Measurements from ENCODE around the gene LMBRD1. TPM values are rescaled to one million over a fixed set of nuclear protein-coding genes. Genes with fewer than 3 reads are reported as not detected.

LMBRD1 gene
- total RNA-seq: 28.7 to 36.1 TPM (median 28.8 TPM) in 3 replicates
- long read RNA-seq, transcript LMBRD1-202 (16 exons, 2,264 nt): major isoform, 24 of 30 reads
- long read RNA-seq, partial matches to known transcripts: 0 of 30 reads
- long read RNA-seq, other reads (novel, unspliced or antisense): 5 of 30 reads

GRCh38 chr6:69796642-69797390, at the start of gene LMBRD1:
Gene LMBRD1 (minus strand): TSS chr6:69797010. CDS start chr6:69796881, 129 bp downstream.
- Mint-ChIP-seq H3K27me3 (ENCODE audit: low read depth) (no peaks in the 10 kb centered on the region), H3K9me3 (ENCODE audit: low read depth) (peaks cover 6% of the 10 kb centered on the region), H3K36me3 (ENCODE audit: low read depth) (no peaks in the 10 kb centered on the region)

DNA sequence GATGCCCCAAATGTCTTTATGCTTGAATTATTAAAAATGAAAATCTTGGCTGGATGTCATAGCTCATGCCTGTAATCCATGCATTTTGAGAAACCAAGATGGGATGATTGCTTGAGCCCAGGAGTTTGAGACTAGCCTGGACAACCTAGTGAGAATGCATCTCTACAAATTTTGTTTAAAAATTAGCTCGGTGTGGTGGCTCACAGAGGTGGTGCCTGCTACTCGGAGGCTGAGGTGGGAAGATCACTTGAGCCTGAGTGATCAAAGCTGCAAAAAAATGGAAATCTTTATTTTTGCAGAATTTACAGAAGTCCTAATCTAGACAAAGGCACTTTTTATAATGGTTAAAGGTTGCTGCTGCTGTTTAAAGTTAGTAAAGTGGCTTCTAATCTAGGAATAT, 49.5 kb upstream of the LMBRD1 start:
- no peak for TF ChIP-seq CTCF (IDR thresholded peaks at IDR 0.05)
- peaks cover 3% of the 10 kb centered on the region for H3K27me3 Mint-ChIP-seq (ENCODE audit: low read depth)

More at GRCh38 chr6:69796642-69797390, at the start of gene LMBRD1:
- DNase-seq (ENCODE audit: low spot score): peak; percentile 95
- Mint-ChIP-seq H3K4me1 (ENCODE audit: low read depth) (peaks cover 23% of the 10 kb centered on the region), H3K27ac (ENCODE audit: unreplicated experiment) (peak within 1 kb of the TSS; percentile 84), H3K4me3 (ENCODE audit: unreplicated experiment) (peak within 1 kb of the TSS; percentile 81)
- peak; percentile 97 for TF ChIP-seq CTCF (IDR thresholded peaks at IDR 0.05)

DNA sequence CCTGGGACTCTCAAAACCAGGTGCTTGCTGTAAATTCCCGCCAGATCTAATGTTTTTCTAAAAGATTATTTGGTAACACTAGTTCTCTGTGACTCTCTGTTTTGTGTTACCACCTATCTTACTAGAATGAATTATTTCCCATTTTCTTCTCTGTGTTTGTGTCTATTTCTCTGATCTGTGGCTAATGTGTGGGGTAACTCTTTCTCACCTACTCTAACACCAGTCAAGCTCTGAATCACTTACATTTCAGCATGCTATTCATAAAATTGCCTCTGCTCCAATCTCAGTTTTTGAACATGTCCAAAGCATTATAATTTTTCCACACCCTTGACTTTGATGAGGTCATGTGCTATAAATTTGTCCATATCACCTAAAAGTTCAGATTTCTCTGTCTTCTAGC, 46.4 kb upstream of the LMBRD1 start:
- Mint-ChIP-seq H3K9me3 (ENCODE audit: low read depth) (no peaks in the 10 kb centered on the region), H3K36me3 (ENCODE audit: low read depth) (no peaks in the 10 kb centered on the region), H3K4me1 (ENCODE audit: low read depth) (peaks cover 16% of the 10 kb centered on the region), H3K27me3 (ENCODE audit: low read depth) (peaks cover 5% of the 10 kb centered on the region), H3K27ac (ENCODE audit: unreplicated experiment) (no peak overlapping the region), H3K4me3 (ENCODE audit: unreplicated experiment) (no peak overlapping the region)
- no peak for TF ChIP-seq CTCF (IDR thresholded peaks at IDR 0.05)
- no peak for DNase-seq (ENCODE audit: low spot score)

More for the DNA sequence above, 49.5 kb upstream of the LMBRD1 start:
- Mint-ChIP-seq H3K27ac (ENCODE audit: unreplicated experiment) (no peak overlapping the region), H3K4me3 (ENCODE audit: unreplicated experiment) (no peak overlapping the region), H3K36me3 (ENCODE audit: low read depth) (no peaks in the 10 kb centered on the region), H3K9me3 (ENCODE audit: low read depth) (no peaks in the 10 kb centered on the region), H3K4me1 (ENCODE audit: low read depth) (peaks cover 14% of the 10 kb centered on the region)
- DNase-seq (ENCODE audit: low spot score): no peak

GRCh38 chr6:69841862-69842261, 45.1 kb upstream of the LMBRD1 start:
- no peak overlapping the region for H3K4me3 Mint-ChIP-seq (ENCODE audit: unreplicated experiment)
- peaks cover 5% of the 10 kb centered on the region for H3K27me3 Mint-ChIP-seq (ENCODE audit: low read depth)
- no peak for DNase-seq (ENCODE audit: low spot score)
- no peaks in the 10 kb centered on the region for H3K36me3 Mint-ChIP-seq (ENCODE audit: low read depth)
- H3K9me3 Mint-ChIP-seq (ENCODE audit: low read depth): no peaks in the 10 kb centered on the region
- H3K27ac Mint-ChIP-seq (ENCODE audit: unreplicated experiment): no peak overlapping the region
- no peak for TF ChIP-seq CTCF (IDR thresholded peaks at IDR 0.05)
- H3K4me1 Mint-ChIP-seq (ENCODE audit: low read depth): peaks cover 9% of the 10 kb centered on the region

DNA sequence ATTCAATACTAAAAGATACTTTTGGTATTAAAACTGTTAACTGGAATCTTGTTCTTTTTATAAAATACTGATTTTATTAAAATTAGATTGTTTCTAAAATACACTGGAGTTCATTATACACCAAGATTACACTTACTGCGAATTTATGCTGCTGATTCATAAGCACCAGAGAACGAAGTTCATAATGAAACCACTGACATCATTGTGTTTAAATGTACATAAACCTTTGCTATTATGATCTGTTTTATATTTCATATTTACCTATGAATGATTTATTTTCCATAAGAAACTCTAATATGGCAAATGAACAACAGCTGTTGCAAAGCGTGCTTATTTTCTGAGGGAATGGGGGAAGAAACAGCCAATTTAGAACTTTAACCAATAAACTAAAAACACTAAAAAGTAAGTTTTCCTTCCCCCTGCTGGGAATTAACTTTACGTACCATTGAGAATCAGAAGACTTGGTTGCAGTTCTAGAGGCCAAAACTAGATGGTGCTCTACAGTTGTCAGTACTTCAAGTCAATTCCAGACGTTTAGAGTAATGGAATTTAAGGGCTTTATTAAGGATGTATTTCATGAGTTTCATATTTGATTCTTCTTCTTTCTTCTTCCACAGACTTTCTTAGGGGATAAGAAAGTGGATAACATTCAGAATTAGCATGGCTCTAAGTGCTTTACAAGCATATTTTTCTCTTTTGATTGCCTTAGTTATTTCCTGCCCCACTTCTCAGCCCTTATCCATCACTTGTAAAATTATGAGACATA, 38.8 kb upstream of the LMBRD1 start:
- peaks cover 6% of the 10 kb centered on the region for H3K4me1 Mint-ChIP-seq (ENCODE audit: low read depth)
- peaks cover 1% of the 10 kb centered on the region for H3K27me3 Mint-ChIP-seq (ENCODE audit: low read depth)
- H3K36me3 Mint-ChIP-seq (ENCODE audit: low read depth): no peaks in the 10 kb centered on the region
- no peak for DNase-seq (ENCODE audit: low spot score)
- H3K27ac Mint-ChIP-seq (ENCODE audit: unreplicated experiment): no peak overlapping the region
- H3K9me3 Mint-ChIP-seq (ENCODE audit: low read depth): no peaks in the 10 kb centered on the region
- no peak overlapping the region for H3K4me3 Mint-ChIP-seq (ENCODE audit: unreplicated experiment)
- peak; percentile 97 for TF ChIP-seq CTCF (IDR thresholded peaks at IDR 0.05)

Data from chondrocyte (in vitro differentiated cells).